ENCODE results near the gene PGAM2.

The PGAM2 gene

GRCh38 chr7:44072364-44073231, 7.2 kb upstream of the PGAM2 start:
- H3F3A ChIP-seq (ENCODE audit: low read depth) = no peaks in the 10 kb centered on the region
- no peaks in the 10 kb centered on the region for H3K27me3 ChIP-seq (ENCODE audit: insufficient read depth, low read length, poor library complexity, severe bottlenecking)
- no peak overlapping the region for H3K4me3 ChIP-seq (ENCODE audit: low read length, poor library complexity, severe bottlenecking)
- H4K20me1 ChIP-seq (ENCODE audit: insufficient read depth, low read length, poor library complexity, severe bottlenecking) = peaks cover 6% of the 10 kb centered on the region
- no peak overlapping the region for H2AFZ ChIP-seq (ENCODE audit: low read length)
- TF ChIP-seq CTCF (conservative IDR thresholded peaks at IDR 0.05; ENCODE audit: low read length) = peak; percentile 80
- no peak for TF ChIP-seq EZH2phosphoT487 (IDR thresholded peaks at IDR 0.05; ENCODE audit: borderline replicate concordance)
- no peak overlapping the region for H3K4me2 ChIP-seq (ENCODE audit: low read depth, low read length, poor library complexity, severe bottlenecking)
- peaks cover 10% of the 10 kb centered on the region; the same call in 1 of the 2 replicates for H3K79me2 ChIP-seq (ENCODE audit: insufficient read depth, low read length)
- no peaks in the 10 kb centered on the region for H3K9me2 ChIP-seq (replicated peaks; ENCODE audit: low read depth, low read length)
- peaks cover 13% of the 10 kb centered on the region for H3K4me1 ChIP-seq (ENCODE audit: insufficient read depth, low read length, poor library complexity, severe bottlenecking)
- no peaks in the 10 kb centered on the region for H3K9me3 ChIP-seq (ENCODE audit: insufficient read depth, low read depth, low read length)
- H3K36me3 ChIP-seq (ENCODE audit: insufficient read depth, low read length) = peaks cover 34% of the 10 kb centered on the region; the same call in 1 of the 2 replicates
- no peak overlapping the region for H3K9ac ChIP-seq (ENCODE audit: low read depth, low read length, poor library complexity, severe bottlenecking)

GRCh38 chr7:44071726-44072363, 6.5 kb upstream of the PGAM2 start:
- no peaks in the 10 kb centered on the region for H3K27me3 ChIP-seq (ENCODE audit: insufficient read depth, low read length, poor library complexity, severe bottlenecking)
- H3K79me2 ChIP-seq (ENCODE audit: insufficient read depth, low read length) = peaks cover 4% of the 10 kb centered on the region; the same call in 1 of the 2 replicates
- no peak overlapping the region for H3K9ac ChIP-seq (ENCODE audit: low read depth, low read length, poor library complexity, severe bottlenecking)
- TF ChIP-seq CTCF (conservative IDR thresholded peaks at IDR 0.05; ENCODE audit: low read length) = no peak
- TF ChIP-seq EZH2phosphoT487 (IDR thresholded peaks at IDR 0.05; ENCODE audit: borderline replicate concordance) = no peak
- peaks cover 28% of the 10 kb centered on the region; the same call in 1 of the 2 replicates for H3K36me3 ChIP-seq (ENCODE audit: insufficient read depth, low read length)
- no peak overlapping the region for H2AFZ ChIP-seq (ENCODE audit: low read length)
- H3K9me2 ChIP-seq (replicated peaks; ENCODE audit: low read depth, low read length) = no peaks in the 10 kb centered on the region
- H3K4me3 ChIP-seq (ENCODE audit: low read length, poor library complexity, severe bottlenecking) = no peak overlapping the region
- no peak overlapping the region for H3K4me2 ChIP-seq (ENCODE audit: low read depth, low read length, poor library complexity, severe bottlenecking)
- peaks cover 6% of the 10 kb centered on the region for H4K20me1 ChIP-seq (ENCODE audit: insufficient read depth, low read length, poor library complexity, severe bottlenecking)
- peaks cover 11% of the 10 kb centered on the region for H3K4me1 ChIP-seq (ENCODE audit: insufficient read depth, low read length, poor library complexity, severe bottlenecking)
- H3K9me3 ChIP-seq (ENCODE audit: insufficient read depth, low read depth, low read length) = no peaks in the 10 kb centered on the region
- no peaks in the 10 kb centered on the region for H3F3A ChIP-seq (ENCODE audit: low read depth)

- no peak overlapping the region for H3K9ac ChIP-seq (ENCODE audit: low read depth, low read length, poor library complexity, severe bottlenecking)
- peaks cover 22% of the 10 kb centered on the region for H3K4me1 ChIP-seq (ENCODE audit: insufficient read depth, low read length, poor library complexity, severe bottlenecking)
- no peak overlapping the region for H3K4me3 ChIP-seq (ENCODE audit: low read length, poor library complexity, severe bottlenecking)
- H3K79me2 ChIP-seq (ENCODE audit: insufficient read depth, low read length) = no peaks in the 10 kb centered on the region
- H3K36me3 ChIP-seq (ENCODE audit: insufficient read depth, low read length) = peaks cover 4% of the 10 kb centered on the region; the same call in 1 of the 2 replicates
- H4K20me1 ChIP-seq (ENCODE audit: insufficient read depth, low read length, poor library complexity, severe bottlenecking) = peaks cover 6% of the 10 kb centered on the region
- no peaks in the 10 kb centered on the region for H3F3A ChIP-seq (ENCODE audit: low read depth)
- H3K4me2 ChIP-seq (ENCODE audit: low read depth, low read length, poor library complexity, severe bottlenecking) = no peak overlapping the region
- TF ChIP-seq EZH2phosphoT487 (IDR thresholded peaks at IDR 0.05; ENCODE audit: borderline replicate concordance) = no peak
- TF ChIP-seq CTCF (conservative IDR thresholded peaks at IDR 0.05; ENCODE audit: low read length) = no peak
- H3K9me3 ChIP-seq (ENCODE audit: insufficient read depth, low read depth, low read length) = no peaks in the 10 kb centered on the region
- H3K9me2 ChIP-seq (replicated peaks; ENCODE audit: low read depth, low read length) = no peaks in the 10 kb centered on the region
- H3K27me3 ChIP-seq (ENCODE audit: insufficient read depth, low read length, poor library complexity, severe bottlenecking) = no peaks in the 10 kb centered on the region
- H2AFZ ChIP-seq (ENCODE audit: low read length) = no peak overlapping the region
These were observed 2.7 kb upstream of the PGAM2 start for GRCh38 chr7:44068054-44068453.
